SK-N-SH (cell line): ENCODE results near the gene MAST4.

Experiments
- CTCF ChIP-seq: fragments of 200-600 bp; sonication (generic); IDR thresholded peaks from 2 replicates; pipeline ENCODE4 v1.6.1; 2017; ENCODE audit warnings: antibody characterized with exemption, mild to moderate bottlenecking, moderate library complexity
- ELF1 ChIP-seq: IDR thresholded peaks from 2 replicates; pipeline ENCODE4 v1.4.0; 2012
- POLR2AphosphoS5 ChIP-seq: IDR thresholded peaks from 2 replicates; pipeline ENCODE4 v1.6.1; 2012; ENCODE audit warnings: low read depth, low read length
- SIN3A ChIP-seq: IDR thresholded peaks from 2 replicates; pipeline ENCODE4 v1.6.1; 2012; ENCODE audit warnings: low read depth, mild to moderate bottlenecking, low read length, moderate library complexity, borderline replicate concordance
- TAF1 ChIP-seq: IDR thresholded peaks from 2 replicates; pipeline ENCODE4 v1.6.1; 2012; ENCODE audit warnings: low read depth, mild to moderate bottlenecking, low read length, moderate library complexity, borderline replicate concordance
- TF ChIP-seq, protein P1 (sequence below): fragments of 150-350 bp; IDR thresholded peaks from 2 replicates; pipeline ENCODE4 v1.6.1; 2016; ENCODE audit warnings: mild to moderate bottlenecking, low read depth, low read length

DNA sequence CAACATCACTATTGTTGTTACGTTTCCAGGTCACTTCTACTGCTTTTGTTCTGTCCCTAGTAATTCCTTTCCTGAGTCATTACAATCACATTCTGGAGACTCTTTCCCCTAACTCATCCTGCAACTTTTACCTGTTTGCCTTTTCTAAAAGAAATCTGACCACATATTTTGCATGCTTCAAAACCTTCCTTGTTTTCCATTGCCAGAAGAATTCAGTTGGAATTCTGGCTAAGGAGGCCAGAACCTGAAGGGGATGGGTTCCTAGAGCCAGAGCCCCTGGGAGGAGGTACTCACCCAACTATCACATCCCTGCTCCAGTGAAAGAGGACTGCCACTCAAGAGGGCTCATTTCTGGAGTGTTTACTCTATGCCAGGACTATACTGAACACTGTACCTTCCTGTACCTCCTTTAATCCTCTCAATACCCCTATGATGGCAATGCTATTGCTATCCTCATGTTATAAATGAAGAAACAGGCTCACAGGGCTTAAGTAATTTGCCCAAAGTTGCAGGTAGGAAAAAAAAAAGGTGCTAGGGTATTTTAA, 42.8 kb upstream of the MAST4 start:
- no peak for TF ChIP-seq CTCF
- TF ChIP-seq POLR2AphosphoS5 = no peak
- TF ChIP-seq ELF1 = no peak
- TF ChIP-seq, protein P1, sequence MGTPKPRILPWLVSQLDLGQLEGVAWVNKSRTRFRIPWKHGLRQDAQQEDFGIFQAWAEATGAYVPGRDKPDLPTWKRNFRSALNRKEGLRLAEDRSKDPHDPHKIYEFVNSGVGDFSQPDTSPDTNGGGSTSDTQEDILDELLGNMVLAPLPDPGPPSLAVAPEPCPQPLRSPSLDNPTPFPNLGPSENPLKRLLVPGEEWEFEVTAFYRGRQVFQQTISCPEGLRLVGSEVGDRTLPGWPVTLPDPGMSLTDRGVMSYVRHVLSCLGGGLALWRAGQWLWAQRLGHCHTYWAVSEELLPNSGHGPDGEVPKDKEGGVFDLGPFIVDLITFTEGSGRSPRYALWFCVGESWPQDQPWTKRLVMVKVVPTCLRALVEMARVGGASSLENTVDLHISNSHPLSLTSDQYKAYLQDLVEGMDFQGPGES = no peak
- no peak for TF ChIP-seq SIN3A
- no peak for TF ChIP-seq TAF1
